Measurements from ENCODE around the gene TMCO6.
A peak's percentile ranks its signal among the peaks of the same experiment; 100 is the strongest.

Gene TMCO6

DNA sequence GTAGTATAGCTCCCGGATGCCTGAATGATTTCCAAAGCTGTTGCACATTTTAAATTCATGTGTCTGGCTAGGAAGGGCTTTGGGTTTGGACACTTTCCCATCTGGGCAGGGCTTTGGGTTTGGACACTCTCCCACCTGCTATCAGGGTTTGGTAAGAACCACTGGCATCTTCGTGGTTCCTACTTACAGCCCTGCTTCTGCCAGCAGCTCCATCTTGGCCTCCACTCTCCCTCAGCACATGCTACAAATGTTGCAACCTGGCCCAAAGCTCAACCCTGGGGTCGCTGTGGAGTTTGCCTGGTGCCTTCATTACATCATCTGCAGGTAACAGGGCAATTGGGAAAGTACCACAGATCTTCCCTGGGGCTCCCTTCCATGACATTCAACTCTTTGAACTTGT is 3.5 kb downstream of the TMCO6 start:
- TF ChIP-seq RBAK (tag by site-specific recombination; IDR thresholded peaks at IDR 0.05) (no peak), HOXD13 (CRISPR knock-in tag; IDR thresholded peaks at IDR 0.05; ENCODE audit: borderline replicate concordance) (no peak), ZBTB20 (tag by site-specific recombination; IDR thresholded peaks at IDR 0.05) (no peak), ZNF366 (tag by site-specific recombination; conservative IDR thresholded peaks at IDR 0.05) (no peak), ZNF24 (tag by site-specific recombination; IDR thresholded peaks at IDR 0.05) (no peak), ZNF560 (tag by site-specific recombination; IDR thresholded peaks at IDR 0.05; ENCODE audit: borderline replicate concordance) (no peak), ZNF776 (tag by site-specific recombination; IDR thresholded peaks at IDR 0.05; ENCODE audit: borderline replicate concordance) (no peak), WT1 (tag by site-specific recombination; IDR thresholded peaks at IDR 0.05) (no peak), ZNF248 (tag by site-specific recombination; IDR thresholded peaks at IDR 0.05) (no peak), ZNF341 (tag by site-specific recombination; IDR thresholded peaks at IDR 0.05; ENCODE audit: low read depth) (no peak), SALL2 (tag by site-specific recombination; IDR thresholded peaks at IDR 0.05; ENCODE audit: borderline replicate concordance) (no peak), ZNF174 (tag by site-specific recombination; IDR thresholded peaks at IDR 0.05) (no peak), ZNF555 (tag by site-specific recombination; conservative IDR thresholded peaks at IDR 0.05) (no peak), ZNF302 (tag by site-specific recombination; IDR thresholded peaks at IDR 0.05; ENCODE audit: low read depth) (no peak), ZBTB8A (tag by site-specific recombination; IDR thresholded peaks at IDR 0.05) (no peak)
- H3K9me3 ChIP-seq (ENCODE audit: control insufficient read depth, insufficient read depth, low read depth, low read length): no peaks in the 10 kb centered on the region
- no peak overlapping the region for H3K4me3 ChIP-seq (ENCODE audit: low read depth, low read length)
- H3K36me3 ChIP-seq (ENCODE audit: control insufficient read depth in 2 of 2, insufficient read depth in 1 of 2, low read length in 2 of 2): peaks cover 7 to 60% of the 10 kb centered on the region in 2 experiments; a peak in 2 of 3 replicates
- CTCF ChIA-PET: interaction anchor here (0.8 kb wide), 1 partner anchor 43 kb away, joined by 3 read pairs; no protein-coding TSS in a partner anchor
- no peak overlapping the region for H3K27ac ChIP-seq (ENCODE audit: extremely low read depth, low read depth, low read length)
- POLR2A ChIA-PET: interaction anchor here (0.6 to 1.4 kb wide), 5 partner anchors 15 to 117 kb away, joined by 3 to 7 read pairs (median 5); partner anchors contain the start of genes HARS1, HARS2, SRA1 and ZMAT2
- H3K4me1 ChIP-seq (ENCODE audit: control insufficient read depth, insufficient read depth, low read length): peaks cover 2% of the 10 kb centered on the region; the same call in 1 of the 2 replicates

DNA sequence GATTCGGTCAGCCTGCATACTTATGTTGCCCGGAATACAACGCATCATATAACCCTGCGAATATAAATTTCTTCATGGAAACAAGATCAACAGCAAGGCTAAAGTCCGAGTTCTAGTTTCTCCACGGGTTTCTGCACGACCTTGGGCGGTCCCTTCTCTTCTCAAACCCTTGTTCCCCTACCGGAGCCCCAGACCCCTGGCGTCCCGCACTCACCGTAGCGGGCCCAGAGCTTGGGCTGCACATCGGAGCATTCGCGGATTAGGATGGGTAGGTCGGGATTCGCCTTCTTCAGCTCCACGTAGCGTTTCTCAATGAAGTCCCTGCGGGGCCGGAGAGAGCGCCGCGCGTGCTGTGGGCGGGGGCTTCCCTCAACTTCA is 7.8 kb downstream of the TMCO6 start:
- CTCF ChIA-PET: interaction anchor here (0.6 to 1.9 kb wide), 7 partner anchors 8 to 537 kb away, joined by 3 to 10 read pairs (median 3); no protein-coding TSS in a partner anchor
- H3K36me3 ChIP-seq (ENCODE audit: control insufficient read depth in 2 of 2, insufficient read depth in 1 of 2, low read length in 2 of 2): peaks cover 40 to 74% of the 10 kb centered on the region in 2 experiments
- H3K4me1 ChIP-seq (ENCODE audit: control insufficient read depth, insufficient read depth, low read length): peaks cover 2% of the 10 kb centered on the region; the same call in 1 of the 2 replicates
- H3K27ac ChIP-seq (ENCODE audit: extremely low read depth, low read depth, low read length): peak overlapping the region; percentile 60; the same call in 1 of the 2 replicates
- H3K9me3 ChIP-seq (ENCODE audit: control insufficient read depth, insufficient read depth, low read depth, low read length): no peaks in the 10 kb centered on the region
- TF ChIP-seq ZNF658 (tag by site-specific recombination; IDR thresholded peaks at IDR 0.05) (no peak), ZNF561 (tag by site-specific recombination; IDR thresholded peaks at IDR 0.05; ENCODE audit: borderline replicate concordance) (0 out of 2 replicates have a peak, but pooled peaks have one; percentile 22), KLF16 (tag by site-specific recombination; IDR thresholded peaks at IDR 0.05) (0 out of 2 replicates have a peak, but pooled peaks have one; percentile 18), ZBTB20 (tag by site-specific recombination; IDR thresholded peaks at IDR 0.05) (peak; percentile 9; the same call in 1 of the 2 replicates), KLF1 (tag by site-specific recombination; IDR thresholded peaks at IDR 0.05) (no peak), ZNF843 (tag by site-specific recombination; IDR thresholded peaks at IDR 0.05) (0 out of 2 replicates have a peak, but pooled peaks have one; percentile 17), ZNF514 (tag by site-specific recombination; IDR thresholded peaks at IDR 0.05) (no peak), ZFP37 (tag by site-specific recombination; IDR thresholded peaks at IDR 0.05) (no peak), BCL11A (tag by site-specific recombination; IDR thresholded peaks at IDR 0.05; ENCODE audit: low read depth) (0 out of 2 replicates have a peak, but pooled peaks have one; percentile 81), ZBTB48 (tag by site-specific recombination; IDR thresholded peaks at IDR 0.05) (peak; percentile 80), REST (tag by site-specific recombination; IDR thresholded peaks at IDR 0.05) (0 out of 2 replicates have a peak, but pooled peaks have one; percentile 14), ZNF501 (tag by site-specific recombination; IDR thresholded peaks at IDR 0.05) (0 out of 2 replicates have a peak, but pooled peaks have one; percentile 23)
- H3K4me3 ChIP-seq (ENCODE audit: low read depth, low read length): peak overlapping the region; percentile 80
- POLR2A ChIA-PET: interaction anchor here (0.6 to 2.6 kb wide), 43 partner anchors 8 to 406 kb away, joined by 3 to 40 read pairs (median 6); partner anchors contain the start of genes ANKHD1, APBB3, DND1 and HARS1

All from HEK293 (cell line).